Activated CD4-positive, alpha-beta T cell treated with anti-CD3 and anti-CD28 coated beads, Interleukin-2, amount 10 ng/mL, durations not matched to agents 7 days and 5 days (primary cell): Measurements from ENCODE around the gene CCDC192. TPM values are rescaled to one million over a fixed set of nuclear protein-coding genes. Genes with fewer than 3 reads are reported as not detected.

ENCODE experiments used
- CTCF ChIA-PET: fragments of 350-600 bp; sonication (Branson Sonifier 250); formaldehyde crosslinking; loops from one replicate; lab custom pipeline; 2021; ENCODE audit warnings: antibody characterized with exemption; lab: Charles Lee
- POLR2A ChIA-PET: fragments of 350-600 bp; sonication (Branson Sonifier 250); formaldehyde crosslinking; loops from one replicate; lab custom pipeline; 2021; ENCODE audit warnings: antibody characterized with exemption; lab: Charles Lee
- DNase-seq: peaks from one replicate; pipeline ENCODE4 v3.0.0-alpha.2; 2020
- H3K27ac Mint-ChIP-seq: one replicate; pipeline ENCODE4 v1.8.0; 2021; ENCODE audit warnings: mild to moderate bottlenecking, moderate library complexity, mixed read lengths
- H3K27me3 Mint-ChIP-seq: one replicate; pipeline ENCODE4 v1.8.0; 2021; ENCODE audit warnings: mixed read lengths
- H3K36me3 Mint-ChIP-seq: one replicate; pipeline ENCODE4 v1.8.0; 2021; ENCODE audit warnings: low read depth, mixed read lengths
- H3K4me1 Mint-ChIP-seq: one replicate; pipeline ENCODE4 v1.8.0; 2021; ENCODE audit warnings: mixed read lengths
- H3K4me3 Mint-ChIP-seq: one replicate; pipeline ENCODE4 v1.8.0; 2021; ENCODE audit warnings: mild to moderate bottlenecking, moderate library complexity, mixed read lengths
- H3K9me3 Mint-ChIP-seq: one replicate; pipeline ENCODE4 v1.8.0; 2021; ENCODE audit warnings: mixed read lengths
- total RNA-seq, 2 experiments: library from RNA; stranded (reverse); gene quantifications; one replicate each; pipeline ENCODE4 v1.2.3, GENCODE V29; 2021

CCDC192 gene
- total RNA-seq, 2 experiments from 2014 or later, result not detected

GRCh38 chr5:127867022-127867783 is 164.0 kb downstream of the CCDC192 start:
- H3K9me3 Mint-ChIP-seq, result no peaks in the 10 kb centered on the region
- H3K36me3 Mint-ChIP-seq, result no peaks in the 10 kb centered on the region
- no peak overlapping the region for H3K4me3 Mint-ChIP-seq
- no peak for DNase-seq
- ChIA-PET POLR2A (no interaction called here), CTCF (interaction anchor here (1.3 kb wide), 1 partner anchor 16 kb away, joined by 3 read pairs; no protein-coding TSS in a partner anchor)
- no peak overlapping the region for H3K27ac Mint-ChIP-seq
- peaks cover 1% of the 10 kb centered on the region for H3K27me3 Mint-ChIP-seq
- no peaks in the 10 kb centered on the region for H3K4me1 Mint-ChIP-seq

DNA sequence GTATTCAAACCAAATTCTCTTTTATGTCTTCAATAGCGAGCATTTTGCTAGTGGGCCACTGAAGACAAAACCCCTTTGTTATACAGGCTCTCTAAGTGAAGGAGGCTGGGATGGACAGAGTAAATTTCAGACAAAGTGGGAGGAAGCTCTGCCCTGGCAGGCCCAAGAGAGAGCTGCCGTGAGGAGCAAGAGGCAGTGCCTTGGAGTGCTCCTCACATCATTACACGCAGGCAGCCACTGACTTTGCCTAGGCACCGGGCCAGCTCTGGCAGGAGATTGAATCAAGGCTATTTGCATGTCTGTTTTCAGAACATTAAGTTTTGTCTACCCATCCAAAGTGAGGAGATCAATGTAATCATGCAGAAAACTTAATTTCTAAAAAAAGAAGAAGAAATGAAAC is 167.7 kb downstream of the CCDC192 start:
- H3K4me3 Mint-ChIP-seq, result no peak overlapping the region
- no peaks in the 10 kb centered on the region for H3K4me1 Mint-ChIP-seq
- POLR2A ChIA-PET, result no interaction called here
- CTCF ChIA-PET, result no interaction called here
- H3K36me3 Mint-ChIP-seq, result no peaks in the 10 kb centered on the region
- H3K9me3 Mint-ChIP-seq, result no peaks in the 10 kb centered on the region
- H3K27ac Mint-ChIP-seq, result no peak overlapping the region
- H3K27me3 Mint-ChIP-seq, result peaks cover 1% of the 10 kb centered on the region
- DNase-seq, result no peak

- no peak overlapping the region for H3K4me3 Mint-ChIP-seq
- H3K4me1 Mint-ChIP-seq, result no peaks in the 10 kb centered on the region
- no peak overlapping the region for H3K27ac Mint-ChIP-seq
- no peak for DNase-seq
- ChIA-PET POLR2A (no interaction called here), CTCF (interaction anchor here (0.9 kb wide), 1 partner anchor 70 kb away, joined by 3 read pairs; no protein-coding TSS in a partner anchor)
- H3K27me3 Mint-ChIP-seq, result peaks cover 1% of the 10 kb centered on the region
- no peaks in the 10 kb centered on the region for H3K9me3 Mint-ChIP-seq
- H3K36me3 Mint-ChIP-seq, result no peaks in the 10 kb centered on the region
Observed at GRCh38 chr5:127871503-127872153, 168.4 kb downstream of the CCDC192 start.

GRCh38 chr5:127872494-127872893 is 169.3 kb downstream of the CCDC192 start:
- DNase-seq, result no peak
- ChIA-PET CTCF (interaction anchor here (1.0 kb wide), 1 partner anchor 14 kb away, joined by 3 read pairs; no protein-coding TSS in a partner anchor), POLR2A (no interaction called here)
- Mint-ChIP-seq H3K4me3 (no peak overlapping the region), H3K36me3 (no peaks in the 10 kb centered on the region), H3K27ac (no peak overlapping the region), H3K9me3 (no peaks in the 10 kb centered on the region), H3K4me1 (no peaks in the 10 kb centered on the region), H3K27me3 (no peaks in the 10 kb centered on the region)

- ChIA-PET CTCF (interaction anchor here (0.7 to 1.2 kb wide), 2 partner anchors 10 to 37 kb away, joined by 3 read pairs; no protein-coding TSS in a partner anchor), POLR2A (no interaction called here)
- Mint-ChIP-seq H3K9me3 (no peaks in the 10 kb centered on the region), H3K27ac (no peak overlapping the region), H3K4me3 (no peak overlapping the region), H3K36me3 (no peaks in the 10 kb centered on the region), H3K27me3 (no peaks in the 10 kb centered on the region), H3K4me1 (no peaks in the 10 kb centered on the region)
- peak; percentile 30 for DNase-seq
Observed at GRCh38 chr5:127875235-127876021, 172.2 kb downstream of the CCDC192 start.

DNA sequence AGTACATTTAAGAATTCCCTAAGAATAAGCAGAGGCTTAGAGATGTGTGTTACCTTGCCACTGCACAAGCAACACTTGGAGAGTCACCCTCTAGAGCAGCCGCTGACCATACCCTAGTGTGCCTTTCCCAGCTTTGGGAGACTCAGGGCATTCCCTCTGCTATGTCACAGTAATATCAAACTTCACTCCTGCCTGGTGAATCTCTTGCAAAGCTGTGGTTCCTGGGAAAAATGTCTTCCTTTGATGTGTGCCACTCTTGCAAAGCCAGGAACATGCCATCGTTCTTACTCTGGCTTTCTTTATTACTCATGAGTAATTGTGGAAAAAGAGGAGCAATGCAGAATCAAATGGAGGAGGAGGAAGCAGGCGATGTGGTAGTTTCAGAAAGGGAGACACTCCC is 173.2 kb downstream of the CCDC192 start:
- Mint-ChIP-seq H3K27ac (no peak overlapping the region), H3K4me1 (no peaks in the 10 kb centered on the region), H3K36me3 (no peaks in the 10 kb centered on the region), H3K4me3 (no peak overlapping the region), H3K27me3 (no peaks in the 10 kb centered on the region), H3K9me3 (no peaks in the 10 kb centered on the region)
- POLR2A ChIA-PET, result no interaction called here
- no peak for DNase-seq
- CTCF ChIA-PET, result interaction anchor here (1.1 kb wide), 1 partner anchor 23 kb away, joined by 3 read pairs; no protein-coding TSS in a partner anchor

DNA sequence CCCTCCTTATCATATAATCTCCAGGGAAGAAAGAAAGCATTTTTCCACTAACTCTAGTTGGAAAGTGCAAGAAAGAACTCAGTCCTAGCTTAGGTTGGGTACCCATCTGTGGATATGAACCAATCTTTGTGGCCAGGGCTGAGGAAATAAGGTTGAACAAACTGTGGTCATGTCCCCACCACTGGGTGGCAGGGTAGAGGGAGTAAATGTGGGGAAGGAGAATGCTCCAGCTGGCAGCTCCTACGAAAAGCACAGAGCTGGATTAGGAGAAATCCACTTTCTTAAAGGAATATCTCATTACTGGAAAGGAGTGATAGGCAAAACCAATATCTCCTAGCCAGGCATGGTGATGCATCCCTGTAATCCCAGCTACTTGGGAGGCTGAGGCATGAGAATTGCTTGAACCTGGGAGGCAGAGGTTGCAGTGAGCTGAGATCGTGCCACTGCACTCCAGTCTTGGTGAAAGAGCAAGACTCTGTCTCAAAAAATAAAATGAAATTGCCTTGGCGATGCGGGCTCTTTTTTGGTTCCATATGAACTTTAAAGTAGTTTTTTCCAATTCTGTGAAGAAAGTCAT is 175.1 kb downstream of the CCDC192 start:
- Mint-ChIP-seq H3K4me3 (no peak overlapping the region), H3K9me3 (no peaks in the 10 kb centered on the region), H3K27me3 (no peaks in the 10 kb centered on the region), H3K27ac (peak overlapping the region; percentile 36), H3K36me3 (no peaks in the 10 kb centered on the region), H3K4me1 (no peaks in the 10 kb centered on the region)
- DNase-seq, result no peak
- POLR2A ChIA-PET, result no interaction called here
- CTCF ChIA-PET, result interaction anchor here (0.5 to 1.5 kb wide), 5 partner anchors 8 to 654 kb away, joined by 3 read pairs; no protein-coding TSS in a partner anchor

DNA sequence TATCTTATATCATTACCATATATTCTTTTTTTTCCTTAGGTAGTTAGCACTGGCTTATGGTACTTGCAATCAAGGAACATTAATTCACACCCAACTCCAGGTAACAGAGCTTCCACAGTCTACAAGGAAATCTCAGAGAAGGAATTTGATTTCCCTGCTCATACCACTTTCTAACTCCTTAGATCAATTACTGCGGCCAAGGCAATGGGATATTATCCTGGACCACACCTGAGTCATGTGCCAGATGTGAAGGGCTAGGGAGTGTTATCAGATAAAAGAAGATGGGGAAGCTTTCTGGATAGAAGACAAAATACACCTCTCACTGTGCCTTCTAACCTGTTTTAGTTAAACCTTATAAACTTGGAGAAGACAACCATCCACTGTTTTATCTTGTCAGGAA is 181.2 kb downstream of the CCDC192 start:
- CTCF ChIA-PET, result interaction anchor here (0.6 kb wide), 1 partner anchor 1822 kb away, joined by 3 read pairs; no protein-coding TSS in a partner anchor
- no peak overlapping the region for H3K4me3 Mint-ChIP-seq

DNA sequence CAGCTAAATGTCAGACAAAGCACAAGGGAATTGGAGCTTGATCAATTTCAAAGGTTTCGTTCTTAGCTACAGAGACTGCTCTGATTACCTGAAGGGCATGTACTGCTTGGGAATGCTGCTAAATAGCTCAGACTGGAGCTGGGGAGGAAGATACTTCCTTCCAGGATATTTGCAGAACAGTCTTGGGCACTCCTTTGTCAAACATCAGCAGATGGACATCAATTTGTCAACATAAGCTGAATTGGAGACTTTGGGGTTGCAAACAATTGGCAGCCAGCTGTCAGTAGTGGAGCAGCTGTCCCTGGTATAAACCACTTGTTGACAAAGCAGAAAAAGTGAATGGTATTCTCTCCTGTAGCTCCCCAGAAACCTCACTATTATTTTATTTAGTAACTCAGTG is 182.0 kb downstream of the CCDC192 start:
- H3K36me3 Mint-ChIP-seq, result no peaks in the 10 kb centered on the region
- no peaks in the 10 kb centered on the region for H3K4me1 Mint-ChIP-seq
- H3K4me3 Mint-ChIP-seq, result no peak overlapping the region
- H3K27me3 Mint-ChIP-seq, result no peaks in the 10 kb centered on the region
- DNase-seq, result no peak
- H3K9me3 Mint-ChIP-seq, result no peaks in the 10 kb centered on the region
- POLR2A ChIA-PET, result interaction anchor here (0.7 kb wide), 1 partner anchor 321 kb away, joined by 7 read pairs; no protein-coding TSS in a partner anchor
- H3K27ac Mint-ChIP-seq, result no peak overlapping the region
- CTCF ChIA-PET, result interaction anchor here (0.8 kb wide), 1 partner anchor 21 kb away, joined by 4 read pairs; no protein-coding TSS in a partner anchor

More for the DNA sequence above, 181.2 kb downstream of the CCDC192 start:
- H3K4me1 Mint-ChIP-seq, result no peaks in the 10 kb centered on the region
- POLR2A ChIA-PET, result no interaction called here
- no peak for DNase-seq
- no peaks in the 10 kb centered on the region for H3K36me3 Mint-ChIP-seq
- H3K27ac Mint-ChIP-seq, result no peak overlapping the region
- no peaks in the 10 kb centered on the region for H3K9me3 Mint-ChIP-seq
- no peaks in the 10 kb centered on the region for H3K27me3 Mint-ChIP-seq

GRCh38 chr5:127886081-127886480 is 182.9 kb downstream of the CCDC192 start:
- Mint-ChIP-seq H3K27me3 (no peaks in the 10 kb centered on the region), H3K9me3 (no peaks in the 10 kb centered on the region), H3K4me1 (no peaks in the 10 kb centered on the region), H3K36me3 (no peaks in the 10 kb centered on the region), H3K4me3 (no peak overlapping the region), H3K27ac (no peak overlapping the region)
- POLR2A ChIA-PET, result no interaction called here
- CTCF ChIA-PET, result interaction anchor here (1.5 kb wide), 1 partner anchor 14 kb away, joined by 3 read pairs; no protein-coding TSS in a partner anchor
- DNase-seq, result no peak

- H3K4me3 Mint-ChIP-seq, result no peak overlapping the region
- CTCF ChIA-PET, result interaction anchor here (0.8 to 1.5 kb wide), 2 partner anchors 15 to 42 kb away, joined by 3 read pairs; no protein-coding TSS in a partner anchor
- H3K36me3 Mint-ChIP-seq, result no peaks in the 10 kb centered on the region
Observed at GRCh38 chr5:127887282-127887681, 184.1 kb downstream of the CCDC192 start.

GRCh38 chr5:127891942-127892341 is 188.8 kb downstream of the CCDC192 start:
- POLR2A ChIA-PET, result no interaction called here
- Mint-ChIP-seq H3K4me1 (no peaks in the 10 kb centered on the region), H3K9me3 (no peaks in the 10 kb centered on the region), H3K4me3 (no peak overlapping the region), H3K27me3 (no peaks in the 10 kb centered on the region), H3K36me3 (no peaks in the 10 kb centered on the region), H3K27ac (no peak overlapping the region)
- DNase-seq, result no peak
- CTCF ChIA-PET, result interaction anchor here (1.4 kb wide), 1 partner anchor 12 kb away, joined by 3 read pairs; no protein-coding TSS in a partner anchor

More at GRCh38 chr5:127887282-127887681, 184.1 kb downstream of the CCDC192 start:
- Mint-ChIP-seq H3K4me1 (no peaks in the 10 kb centered on the region), H3K27ac (no peak overlapping the region), H3K27me3 (no peaks in the 10 kb centered on the region), H3K9me3 (no peaks in the 10 kb centered on the region)
- POLR2A ChIA-PET, result no interaction called here
- DNase-seq, result no peak
